Pancreas (tissue), 10 donors: Measurements from ENCODE around the gene ALG12. TPM values are rescaled to one million over a fixed set of nuclear protein-coding genes. Genes with fewer than 3 reads are reported as not detected.

ENCODE experiments used
- ATAC-seq, 4 donors: fragments of 200-7000 bp; cut with Tn5 transposase; one replicate each; pipeline versions ENCODE4 v1.8.0 to v1.9.1; 2020; ENCODE audit warnings: mild to moderate bottlenecking in 4 of 4, moderate library complexity in 4 of 4
- DNase-seq, 6 donors: peaks; one replicate each; pipeline ENCODE4 v3.0.0-alpha.2; 2020
- FAIRE-seq: peaks from 2 replicates; lab custom pipeline; 2012; peaks lifted over from hg19 to GRCh38; lab: Jason Lieb, UNC
- H3K27ac ChIP-seq, 4 donors: fragments of 200-600 bp; sonication (generic); 1 replicate in 3 of 4; 2 replicates in 1 of 4; pipeline versions ENCODE4 v1.5.0 to v1.8.0; 2020
- H3K27me3 ChIP-seq, 4 donors: fragments of 200-600 bp; one replicate each; pipeline ENCODE4 v1.8.0; 2021
- H3K36me3 ChIP-seq, 3 donors: fragments of 200-600 bp; sonication (generic) in 1 of 3; one replicate each; pipeline versions ENCODE4 v1.5.0 to v1.8.0; 2020 to 2021
- H3K4me1 ChIP-seq, 3 donors: fragments of 200-600 bp; one replicate each; pipeline ENCODE4 v1.8.0; 2021
- H3K4me3 ChIP-seq, 4 donors: fragments of 200-600 bp; sonication (generic) in 2 of 4; one replicate each; pipeline versions ENCODE4 v1.5.0 to v1.8.0; 2020 to 2021
- H3K9me3 ChIP-seq, 4 donors: fragments of 200-600 bp; one replicate each; pipeline ENCODE4 v1.8.0; 2021
- WGBS, 2 donors: extraction: QIAGEN DNeasy Blood & Tissue Kit; methylation state at CpG; one replicate each; pipeline ENCODE4 v1.1.7; 2013; 5-methylcytosine and 5-hydroxymethylcytosine counted together
- intact Hi-C, 3 donors: fragments of 100-400 bp; cut with DNase I; formaldehyde crosslinking; loops; one replicate each; pipeline versions ENCODE4 v1.11.1 to v1.14.2; 2022
- polyA plus RNA-seq, 2 donors: library from polyadenylated mRNA; stranded (reverse); fragments of 200-250 nt; gene quantifications; one replicate each; pipeline ENCODE4 v1.2.3, GENCODE V29; 2013
- total RNA-seq, 6 donors: library from RNA; stranded (reverse); fragmentation: NEBNext Ultra II Directional in 4 of 6; extraction: Animal tissue kit (Norgen Biotek cat#: 25700) in 4 of 6; gene quantifications; one replicate each; pipeline versions ENCODE4 v1.2.1 to v1.2.4, GENCODE V29; 2021 to 2023
- TF ChIP-seq, protein P1 (sequence below), 4 donors: fragments of 200-600 bp; sonication (generic) in 3 of 4; IDR thresholded peaks; one replicate each; pipeline versions ENCODE4 v1.5.0 to v1.8.0; 2021; ENCODE audit warnings: antibody characterized with exemption in 4 of 4
- donor health status: healthy with polysubstance abuse.
- donor health status: DM: no; HTN: no; CAD: no; lungs with moderate emphysema.
- donor health status: DM: no; HTN: no; CAD: no.
- donor health status: control.
- donor health status: control.
- donor health status: Bipolar disorder and iron deficiency.
- donor health status: DM: yes; HTN: yes; CAD: no.
- donor health status: DM: no; HTN: no; CAD: no.
- donor health status: DM: no; HTN: no; CAD: no.
- donor health status: DM: yes; HTN: yes; CAD: no.

Gene ALG12
- total and polyA plus RNA-seq, 8 donors: 7.1 to 13.1 (median 10.8) TPM

- ATAC-seq (no peak), FAIRE-seq (no peak), DNase-seq (no peak)
- no peaks in the 10 kb centered on the region for H3K4me1 ChIP-seq
- WGBS, 2 donors: 96 to 98% methylated on average over 8 of the region's 8 CpGs
- no peaks in the 10 kb centered on the region for H3K9me3 ChIP-seq
- H3K27me3 ChIP-seq: no peaks in the 10 kb centered on the region
- TF ChIP-seq, protein P1, sequence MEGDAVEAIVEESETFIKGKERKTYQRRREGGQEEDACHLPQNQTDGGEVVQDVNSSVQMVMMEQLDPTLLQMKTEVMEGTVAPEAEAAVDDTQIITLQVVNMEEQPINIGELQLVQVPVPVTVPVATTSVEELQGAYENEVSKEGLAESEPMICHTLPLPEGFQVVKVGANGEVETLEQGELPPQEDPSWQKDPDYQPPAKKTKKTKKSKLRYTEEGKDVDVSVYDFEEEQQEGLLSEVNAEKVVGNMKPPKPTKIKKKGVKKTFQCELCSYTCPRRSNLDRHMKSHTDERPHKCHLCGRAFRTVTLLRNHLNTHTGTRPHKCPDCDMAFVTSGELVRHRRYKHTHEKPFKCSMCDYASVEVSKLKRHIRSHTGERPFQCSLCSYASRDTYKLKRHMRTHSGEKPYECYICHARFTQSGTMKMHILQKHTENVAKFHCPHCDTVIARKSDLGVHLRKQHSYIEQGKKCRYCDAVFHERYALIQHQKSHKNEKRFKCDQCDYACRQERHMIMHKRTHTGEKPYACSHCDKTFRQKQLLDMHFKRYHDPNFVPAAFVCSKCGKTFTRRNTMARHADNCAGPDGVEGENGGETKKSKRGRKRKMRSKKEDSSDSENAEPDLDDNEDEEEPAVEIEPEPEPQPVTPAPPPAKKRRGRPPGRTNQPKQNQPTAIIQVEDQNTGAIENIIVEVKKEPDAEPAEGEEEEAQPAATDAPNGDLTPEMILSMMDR (IDR thresholded peaks at IDR 0.05): no peak
- H3K4me3 ChIP-seq: no peak overlapping the region
- H3K36me3 ChIP-seq: peaks cover 0 to 7% (median 0%) of the 10 kb centered on the region in 3 donors
- H3K27ac ChIP-seq: no peak overlapping the region
- intact Hi-C loops: no loop called here
Observed at GRCh38 chr22:49897015-49897684, 21.1 kb downstream of the ALG12 start.

GRCh38 chr22:49896201-49896600, 22.0 kb downstream of the ALG12 start:
- TF ChIP-seq, protein P1 (IDR thresholded peaks at IDR 0.05): no peak
- FAIRE-seq (no peak), ATAC-seq (peak in 1 of 4 donors; percentile 16), DNase-seq (no peak)
- no peaks in the 10 kb centered on the region for H3K27me3 ChIP-seq
- intact Hi-C loops: no loop called here
- no peak overlapping the region for H3K27ac ChIP-seq
- WGBS, 2 donors: 96 to 97% methylated on average over 5 of the region's 5 CpGs
- no peaks in the 10 kb centered on the region for H3K9me3 ChIP-seq
- no peaks in the 10 kb centered on the region for H3K36me3 ChIP-seq
- H3K4me3 ChIP-seq: no peak overlapping the region
- no peaks in the 10 kb centered on the region for H3K4me1 ChIP-seq

DNA sequence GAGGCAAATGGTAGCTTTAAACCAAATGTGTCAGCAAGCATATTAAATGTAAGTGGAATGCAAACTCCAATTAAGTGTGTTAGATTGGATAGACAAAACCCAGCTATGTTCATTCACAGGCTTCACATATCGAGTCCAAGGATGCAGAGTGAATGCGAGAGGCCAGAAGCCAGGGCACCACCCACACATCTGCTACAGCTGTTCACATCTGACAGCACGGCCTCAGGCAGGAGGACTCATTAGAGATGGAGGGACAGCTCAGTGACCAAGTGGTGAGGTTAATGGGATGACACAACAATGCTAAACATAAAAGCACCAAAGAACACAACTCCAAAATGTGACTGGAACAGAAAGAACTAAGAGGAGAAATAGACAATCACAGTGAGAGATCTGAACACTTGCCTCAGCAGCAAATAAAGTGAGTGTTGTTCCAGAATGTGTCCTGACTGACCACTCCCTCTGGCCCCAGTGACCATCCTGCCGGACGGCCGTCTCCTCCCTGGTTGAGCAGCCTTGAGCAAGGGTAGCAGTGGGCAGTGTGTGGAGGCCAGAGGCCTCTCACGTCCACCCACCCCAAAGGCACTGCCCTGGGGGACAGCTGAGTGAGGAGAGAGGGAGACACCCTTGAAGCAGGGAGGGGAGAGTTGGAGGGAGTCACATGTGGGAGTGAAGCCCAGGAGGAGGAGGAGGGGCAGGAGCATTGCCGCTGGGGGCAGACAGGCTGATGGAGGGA, 23.8 kb downstream of the ALG12 start:
- FAIRE-seq: no peak
- Histone ChIP-seq H3K27me3 (no peaks in the 10 kb centered on the region), H3K27ac (no peak overlapping the region), H3K4me3 (no peak overlapping the region), H3K9me3 (no peaks in the 10 kb centered on the region), H3K4me1 (no peaks in the 10 kb centered on the region), H3K36me3 (no peaks in the 10 kb centered on the region)
- TF ChIP-seq, protein P1 (IDR thresholded peaks at IDR 0.05): no peak
- ATAC-seq: no peak
- intact Hi-C loops: no loop called here
- 94 to 96% methylated on average over 7 to 8 of the region's 8 CpGs for WGBS, 2 donors
- no peak for DNase-seq

GRCh38 chr22:49893025-49893424, 25.2 kb downstream of the ALG12 start:
- ATAC-seq: no peak

More at GRCh38 chr22:49893025-49893424, 25.2 kb downstream of the ALG12 start:
- H3K4me3 ChIP-seq: no peak overlapping the region
- H3K36me3 ChIP-seq: no peaks in the 10 kb centered on the region
- DNase-seq (no peak), FAIRE-seq (no peak)
- H3K9me3 ChIP-seq: no peaks in the 10 kb centered on the region
- no peaks in the 10 kb centered on the region for H3K4me1 ChIP-seq
- TF ChIP-seq, protein P1 (IDR thresholded peaks at IDR 0.05): no peak
- H3K27ac ChIP-seq: no peak overlapping the region
- no peaks in the 10 kb centered on the region for H3K27me3 ChIP-seq
- 96 to 100% methylated on average over 4 of the region's 4 CpGs for WGBS, 2 donors
- intact Hi-C loops: no loop called here
